ENCODE measurements around the gene LMTK2. TPM values are rescaled to one million over a fixed set of nuclear protein-coding genes. Genes with fewer than 3 reads are reported as not detected.

The LMTK2 gene
- 4.4 and 6.2 TPM in 2 replicates for total RNA-seq (2014; rRNA removed; shearing (Covaris generic))

GRCh38 chr7:98106647-98107312 is at the start of gene LMTK2:
LMTK2 (plus strand) TSS chr7:98106862; CDS start chr7:98107178, 316 bp downstream.
- DNase-seq (ENCODE audit: low read depth): peak; percentile 95

- no peak for DNase-seq (ENCODE audit: low read depth)
Measured at GRCh38 chr7:98057157-98057556, 49.5 kb upstream of the LMTK2 start.

DNA sequence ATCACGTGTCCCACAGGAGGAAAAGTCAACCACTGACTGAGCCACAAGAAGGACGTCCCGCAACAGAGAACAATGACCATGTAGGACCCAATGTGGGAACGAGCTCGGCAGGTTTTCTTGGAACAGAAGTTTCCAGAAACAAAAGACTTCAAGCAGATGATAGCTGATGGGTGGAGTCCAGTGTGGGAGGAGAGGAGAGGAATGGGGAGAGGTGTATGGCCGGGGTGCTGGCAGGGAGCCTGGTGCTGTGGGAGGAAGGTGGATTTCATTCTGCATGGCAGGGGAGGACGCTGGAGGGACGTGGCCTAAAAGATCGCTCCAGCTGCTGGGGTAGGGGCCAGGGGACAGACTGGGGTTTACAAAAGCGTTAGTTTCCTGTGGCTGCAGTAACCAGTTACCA is 48.5 kb upstream of the LMTK2 start:
- no peak for DNase-seq (ENCODE audit: low read depth)

- no peak for DNase-seq (ENCODE audit: low read depth)
Measured at GRCh38 chr7:98064233-98064632, 42.4 kb upstream of the LMTK2 start.

DNA sequence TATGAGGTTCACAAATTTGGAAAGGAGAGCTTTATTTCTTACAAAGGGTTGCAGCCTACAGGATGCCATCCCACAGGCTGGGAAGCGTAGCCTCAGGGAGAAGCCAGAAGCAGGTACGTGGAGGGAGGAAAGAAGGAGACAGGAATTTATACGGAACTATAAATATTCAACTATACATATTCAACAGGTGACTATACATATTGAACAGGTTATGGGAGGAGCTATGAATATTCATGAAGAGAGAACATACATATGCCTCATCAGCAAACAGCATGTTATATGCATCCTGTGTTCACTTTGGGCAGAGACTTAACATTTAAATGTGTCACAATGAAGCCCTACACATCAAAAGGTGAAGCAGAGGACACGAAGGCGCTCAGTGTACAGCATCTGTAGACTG is 40.5 kb upstream of the LMTK2 start:
- no peak for DNase-seq (ENCODE audit: low read depth)

DNA sequence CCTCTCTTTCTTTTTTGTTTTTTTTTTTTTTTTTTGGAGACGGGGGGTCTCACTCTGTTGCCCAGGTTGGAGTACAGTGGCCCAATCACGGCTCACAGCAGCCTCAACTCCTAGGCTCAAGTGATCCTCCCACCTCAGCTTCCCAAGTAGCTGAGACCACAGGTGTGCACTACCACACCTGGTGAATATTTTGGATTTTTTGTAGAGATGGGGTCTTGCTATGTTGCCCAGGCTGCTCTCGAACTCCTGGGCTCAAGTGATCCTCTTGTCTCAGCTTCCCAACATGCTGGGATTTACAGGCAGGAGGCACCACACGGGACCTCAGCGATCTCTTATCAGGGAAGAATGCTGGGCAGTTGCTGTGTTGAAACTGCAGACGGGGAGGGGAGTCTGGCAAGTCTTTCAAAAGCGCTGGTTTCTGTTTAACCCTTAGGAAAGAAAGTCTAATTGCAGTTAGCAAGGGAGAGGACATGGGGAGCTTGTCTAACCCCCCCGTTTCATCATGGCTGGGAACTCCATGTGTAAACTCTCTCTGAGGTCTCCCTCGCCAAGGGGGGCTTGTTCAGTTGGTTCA is 39.6 kb upstream of the LMTK2 start:
- DNase-seq (ENCODE audit: low read depth): no peak

DNA sequence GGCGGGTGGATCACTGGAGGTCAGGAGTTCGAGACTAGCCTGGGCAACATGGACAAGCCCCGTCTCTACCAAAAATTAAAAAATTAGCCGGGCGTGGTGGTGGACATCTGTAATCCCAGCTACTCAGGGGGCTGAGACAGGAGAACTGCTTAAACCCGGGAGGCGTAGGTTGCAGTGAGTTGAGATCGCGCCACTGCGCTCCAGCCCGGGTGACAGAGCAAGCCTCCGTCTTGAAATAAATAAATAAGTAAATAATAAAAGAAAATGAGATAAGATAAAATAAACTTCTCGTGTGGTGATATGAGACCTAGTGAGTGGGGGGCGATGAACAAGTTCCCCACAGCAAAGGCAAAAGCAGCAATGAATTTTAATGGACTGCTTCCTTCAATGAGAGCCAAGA is 33.6 kb upstream of the LMTK2 start:
- no peak for DNase-seq (ENCODE audit: low read depth)

- no peak for DNase-seq (ENCODE audit: low read depth)
Measured at GRCh38 chr7:98075801-98076200, 30.9 kb upstream of the LMTK2 start.

DNA sequence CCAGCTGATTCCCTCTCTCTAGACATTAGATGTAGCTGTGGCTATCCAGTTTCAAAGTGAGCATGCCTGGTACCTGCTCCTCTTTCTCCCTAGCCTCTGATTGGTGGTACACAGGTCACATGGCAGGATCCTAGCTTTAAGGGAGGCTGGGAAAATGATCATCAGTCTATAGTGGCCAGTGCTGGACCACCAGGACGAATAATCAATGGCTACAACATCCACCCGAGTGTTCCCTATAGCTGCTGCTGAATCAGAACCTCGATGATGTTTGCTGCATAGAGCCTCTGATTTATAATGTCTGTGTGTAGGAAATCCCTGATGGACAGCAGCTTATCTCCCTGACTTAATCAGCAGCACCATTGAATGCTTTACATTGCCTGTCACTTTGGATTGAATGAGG is 28.9 kb upstream of the LMTK2 start:
- DNase-seq (ENCODE audit: low read depth): no peak

GRCh38 chr7:98078197-98078870 is 28.3 kb upstream of the LMTK2 start:
- no peak for DNase-seq (ENCODE audit: low read depth)

DNA sequence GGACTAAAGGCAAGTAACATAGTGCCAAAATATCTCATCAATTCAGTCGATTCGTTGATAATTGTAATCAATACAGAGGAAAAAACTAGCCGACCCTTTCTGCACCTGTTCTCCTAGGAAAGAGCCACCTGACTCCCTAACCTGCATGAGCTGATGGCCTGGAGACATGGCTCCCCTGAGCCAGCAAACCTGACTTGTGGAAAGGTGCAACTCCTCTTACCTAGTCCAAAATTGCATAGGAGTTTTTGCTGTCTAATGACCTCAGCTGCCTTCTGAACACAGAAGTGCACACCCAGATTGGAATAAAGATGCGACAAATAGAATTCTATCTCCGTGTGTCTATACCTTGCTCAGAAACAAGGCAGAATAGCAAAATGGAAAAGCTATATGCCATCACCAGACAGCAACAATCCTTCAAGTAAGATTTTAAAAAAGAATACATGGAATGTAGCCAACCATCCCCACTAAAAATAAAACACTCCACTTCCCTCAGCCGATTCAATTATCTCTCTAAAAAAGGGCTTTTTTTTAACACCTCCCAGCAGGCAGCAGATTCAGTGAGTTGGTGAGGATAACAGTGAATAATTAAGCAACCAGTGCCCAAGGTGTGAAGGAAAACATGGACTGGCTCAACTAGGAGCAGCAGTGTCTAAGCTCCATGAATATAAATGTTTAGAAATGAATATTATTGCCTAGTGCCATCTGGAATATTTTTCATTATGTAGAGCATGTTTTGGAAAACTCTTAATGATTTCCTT is 26.6 kb upstream of the LMTK2 start:
- DNase-seq (ENCODE audit: low read depth): no peak

- no peak for DNase-seq (ENCODE audit: low read depth)
Measured at GRCh38 chr7:98081319-98081718, 25.3 kb upstream of the LMTK2 start.

DNA sequence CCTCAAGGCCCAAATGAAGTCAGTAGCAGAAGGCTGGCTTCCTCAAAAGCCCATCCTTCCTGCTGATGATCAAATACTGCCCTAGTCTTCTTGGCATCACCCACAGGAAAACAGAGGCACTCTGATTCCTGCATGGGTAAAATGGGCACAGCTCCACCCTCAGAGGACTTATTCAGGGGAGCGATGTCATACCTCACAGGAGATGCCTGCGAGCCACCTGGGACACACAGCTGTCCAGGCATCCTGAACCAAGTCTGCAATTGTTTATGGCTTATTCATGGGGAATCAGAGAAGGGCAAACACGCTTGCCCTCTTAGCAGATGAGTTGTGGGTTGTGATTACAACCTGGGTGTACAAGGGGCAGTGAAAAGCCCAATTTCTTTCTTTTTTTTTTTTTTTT is 22.0 kb upstream of the LMTK2 start:
- DNase-seq (ENCODE audit: low read depth): no peak

DNA sequence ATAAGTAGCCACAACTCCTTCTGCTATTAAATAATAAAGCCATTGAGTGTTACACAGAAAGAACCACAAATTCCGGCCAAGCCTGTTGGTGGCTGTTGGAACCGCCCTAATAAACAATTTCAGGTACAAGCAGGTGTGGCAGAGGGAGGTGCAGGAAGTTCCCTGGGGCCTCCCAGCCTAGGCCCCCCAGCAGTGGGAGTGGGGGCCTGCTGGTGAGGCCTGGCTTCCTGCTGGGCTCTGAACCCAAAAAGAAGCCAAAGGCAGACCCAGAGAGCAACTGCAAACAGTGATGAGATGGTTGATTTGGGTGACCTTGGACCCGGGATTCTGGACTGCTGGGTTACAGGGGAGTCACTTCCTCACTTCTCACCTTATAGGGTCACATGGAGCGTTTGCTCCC is 21.0 kb upstream of the LMTK2 start:
- no peak for DNase-seq (ENCODE audit: low read depth)

GRCh38 chr7:98086281-98086718 is 20.4 kb upstream of the LMTK2 start:
- DNase-seq (ENCODE audit: low read depth): no peak

- DNase-seq (ENCODE audit: low read depth): no peak
Measured at GRCh38 chr7:98088109-98088508, 18.6 kb upstream of the LMTK2 start.

DNA sequence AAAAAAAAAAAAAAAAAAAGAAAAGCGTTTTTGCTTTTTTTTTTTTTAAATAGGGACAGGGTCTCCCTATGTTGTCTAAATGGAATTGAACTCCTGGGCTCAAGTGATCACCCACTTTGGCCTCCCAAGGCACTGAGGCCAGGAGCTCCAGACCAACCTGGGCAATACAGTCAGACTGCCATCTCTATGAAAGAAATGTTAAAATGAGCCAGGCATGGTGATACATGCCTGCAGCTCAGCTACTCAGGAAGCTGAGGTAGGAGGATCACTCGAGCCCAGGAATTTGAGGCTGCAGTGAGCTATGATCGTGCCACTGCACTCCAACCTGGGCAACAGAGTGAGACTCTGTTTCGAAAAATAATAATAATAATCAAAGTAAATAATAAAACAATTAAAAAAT is 16.5 kb upstream of the LMTK2 start:
- no peak for DNase-seq (ENCODE audit: low read depth)

DNA sequence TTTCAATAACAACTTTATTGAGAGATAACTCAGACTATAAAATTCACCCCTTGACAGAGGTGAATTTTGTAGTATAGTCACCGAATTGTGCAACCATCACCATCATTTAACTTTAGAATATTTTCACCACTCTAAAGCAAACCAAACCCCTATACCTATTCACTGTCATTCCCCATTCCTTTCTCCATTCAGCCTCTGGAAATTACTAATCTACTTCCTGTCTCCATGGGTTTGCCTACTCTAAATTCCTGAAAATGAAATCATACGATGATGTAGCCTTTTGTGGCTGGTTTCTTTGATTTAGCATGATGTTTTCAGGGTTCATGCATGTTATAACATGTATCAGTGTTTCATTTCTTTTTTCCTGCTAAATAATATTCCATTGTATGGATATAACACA is 15.6 kb upstream of the LMTK2 start:
- DNase-seq (ENCODE audit: low read depth): no peak

DNA sequence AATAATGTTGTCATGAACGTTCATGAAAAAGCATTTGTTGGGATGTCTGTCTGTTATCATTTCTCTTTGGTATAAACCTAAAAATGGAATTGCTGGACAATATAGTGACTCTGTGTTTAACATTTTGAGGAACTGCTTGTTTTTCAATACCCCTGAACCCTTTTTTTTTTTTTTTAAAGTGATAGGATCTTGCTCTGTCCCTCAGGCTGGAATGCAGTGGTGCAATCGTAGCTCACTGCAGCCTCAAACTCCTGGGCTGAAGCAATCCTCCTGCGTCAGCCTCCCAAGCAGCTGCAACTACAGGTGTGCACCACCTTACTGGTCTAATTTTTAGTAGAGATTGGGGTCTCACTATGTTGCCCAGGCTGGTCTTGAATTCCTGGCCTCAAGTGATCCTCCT is 15.1 kb upstream of the LMTK2 start:
- no peak for DNase-seq (ENCODE audit: low read depth)

DNA sequence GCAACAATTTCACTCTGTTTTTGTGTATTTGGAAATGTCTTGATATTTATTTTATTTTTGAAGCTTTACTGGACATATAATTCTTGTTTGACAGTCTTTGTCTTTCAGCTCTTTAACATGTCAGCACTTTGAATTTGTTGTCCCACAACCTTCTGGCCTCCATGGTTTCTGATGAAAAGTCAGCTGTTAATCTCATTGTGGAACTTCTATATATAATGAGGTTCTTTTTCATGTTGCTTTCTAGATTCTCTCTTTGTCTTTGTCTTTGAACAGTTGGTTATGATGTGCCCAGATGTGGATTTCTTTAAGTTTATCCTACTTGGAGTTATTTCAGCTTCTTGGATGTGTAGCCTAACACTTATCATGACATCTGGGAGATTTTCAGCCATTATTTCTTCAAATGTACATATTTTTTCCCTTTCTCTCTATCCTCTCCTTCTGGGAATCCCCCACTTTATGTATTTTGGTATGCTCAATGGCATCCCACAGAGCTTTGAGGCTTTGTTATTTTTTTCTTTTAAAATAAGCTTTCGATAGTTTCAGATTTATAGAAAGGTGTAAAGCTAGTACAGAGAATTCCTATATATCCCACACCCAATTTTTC is 9.5 kb upstream of the LMTK2 start:
- no peak for DNase-seq (ENCODE audit: low read depth)

- no peak for DNase-seq (ENCODE audit: low read depth)
Measured at GRCh38 chr7:98100088-98100487, 6.6 kb upstream of the LMTK2 start.

DNA sequence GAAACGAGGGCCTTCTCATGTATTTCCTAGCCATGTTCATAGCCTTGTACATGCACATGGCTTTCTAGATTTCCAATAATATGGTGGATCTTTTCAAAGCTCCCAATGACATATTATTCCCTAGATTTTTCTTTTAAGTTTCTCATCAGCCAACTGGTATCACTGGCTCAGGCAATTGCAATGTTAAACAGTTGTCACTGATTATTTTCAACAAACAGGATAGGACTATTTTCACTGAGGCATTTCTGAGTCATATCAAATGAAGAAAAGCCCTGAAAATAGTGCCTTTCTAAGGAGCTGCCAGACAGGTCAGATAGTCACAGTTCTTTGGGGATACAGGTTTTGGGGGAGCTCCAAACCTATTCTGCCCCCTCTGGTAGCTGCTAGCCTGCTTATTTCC is 4.5 kb upstream of the LMTK2 start:
- DNase-seq (ENCODE audit: low read depth): no peak
